Erythroblast (primary cell): ENCODE data around the gene EHBP1L1.
"Not testable (repeated sequence)": the region's sequence is repeated elsewhere in the genome, so short reads cannot be mapped to it uniquely, and the experiment has no call there.

ENCODE experiments used
- DNase-seq, 2 experiments: peaks; one replicate each; lab custom pipeline; 2025; lab: John Stamatoyannopoulos, UW
- GATA1 ChIP-seq: IDR thresholded peaks from 2 replicates; pipeline ENCODE4 v1.6.1; 2011; ENCODE audit warnings: low read depth, mild to moderate bottlenecking, control low read depth, low read length, moderate library complexity
- POLR2A ChIP-seq: IDR thresholded peaks from 2 replicates; pipeline ENCODE4 v1.6.1; 2011; ENCODE audit warnings: mild to moderate bottlenecking, low read length

EHBP1L1 gene

DNA sequence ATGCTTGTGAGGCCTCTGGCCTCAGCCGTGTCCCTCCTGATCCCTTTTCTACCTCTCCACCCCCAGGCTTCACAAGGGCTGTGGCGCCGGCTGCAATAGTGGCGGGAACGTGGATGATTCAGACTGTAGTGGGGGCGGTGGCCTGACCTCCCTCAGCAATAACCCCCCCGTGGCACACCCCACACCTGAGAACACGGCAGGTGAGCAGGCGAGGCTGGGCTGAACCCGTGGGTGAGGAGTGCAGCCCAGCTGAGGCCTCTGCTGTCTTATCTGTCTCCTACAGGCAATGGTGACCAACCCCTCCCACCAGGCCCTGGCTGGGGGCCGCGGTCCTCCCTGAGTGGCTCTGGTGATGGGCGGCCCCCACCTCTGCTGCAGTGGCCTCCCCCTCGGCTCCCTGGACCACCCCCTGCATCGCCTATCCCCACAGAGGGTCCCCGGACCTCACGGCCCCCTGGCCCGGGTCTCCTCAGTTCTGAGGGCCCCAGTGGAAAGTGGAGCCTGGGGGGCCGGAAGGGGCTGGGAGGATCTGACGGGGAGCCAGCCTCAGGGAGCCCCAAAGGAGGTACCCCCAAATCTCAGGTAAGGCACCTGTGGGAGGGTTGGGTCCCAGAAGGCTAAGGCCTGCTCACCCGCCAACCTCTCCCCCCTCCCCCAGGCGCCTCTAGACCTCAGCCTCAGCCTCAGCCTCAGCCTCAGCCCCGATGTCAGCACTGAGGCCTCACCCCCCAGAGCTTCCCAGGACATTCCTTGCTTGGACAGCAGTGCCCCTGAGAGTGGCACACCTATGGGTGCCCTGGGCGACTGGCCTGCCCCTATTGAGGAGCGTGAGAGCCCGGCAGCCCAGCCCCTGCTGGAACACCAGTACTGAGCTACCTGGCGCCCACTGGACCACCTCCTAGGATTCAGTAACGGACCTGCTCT is 60.5 kb downstream of the EHBP1L1 start:
- DNase-seq: peak; percentile 90 to 91
- TF ChIP-seq POLR2A: no peak
- TF ChIP-seq GATA1: no peak

DNA sequence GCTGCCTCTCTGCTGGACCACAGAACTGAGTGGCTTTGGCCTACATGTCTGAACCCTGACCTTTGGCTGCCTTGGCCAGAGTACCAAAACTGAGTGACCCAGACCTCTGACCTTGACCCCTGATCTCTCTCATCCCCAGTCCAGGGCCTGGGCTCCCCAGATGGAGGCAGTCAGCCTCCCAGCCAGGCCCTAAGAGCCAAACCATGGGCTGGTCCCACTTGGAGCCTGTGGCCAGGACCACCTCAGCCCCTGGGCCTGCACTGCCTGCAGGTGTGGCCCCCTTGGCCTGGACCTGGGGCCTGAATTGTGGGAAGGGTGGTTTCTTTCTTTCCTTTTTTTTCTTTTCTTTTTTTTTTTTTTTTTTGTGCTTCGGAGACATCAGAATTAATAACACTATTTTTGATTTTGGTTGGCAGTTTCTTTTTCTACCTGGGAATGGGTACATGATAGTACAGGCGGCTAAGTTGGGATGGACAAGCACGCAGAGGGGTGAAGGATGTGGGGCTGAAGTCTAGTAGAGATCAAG is 61.2 kb downstream of the EHBP1L1 start:
- no peak for TF ChIP-seq POLR2A
- no peak for TF ChIP-seq GATA1
- no peak for DNase-seq

DNA sequence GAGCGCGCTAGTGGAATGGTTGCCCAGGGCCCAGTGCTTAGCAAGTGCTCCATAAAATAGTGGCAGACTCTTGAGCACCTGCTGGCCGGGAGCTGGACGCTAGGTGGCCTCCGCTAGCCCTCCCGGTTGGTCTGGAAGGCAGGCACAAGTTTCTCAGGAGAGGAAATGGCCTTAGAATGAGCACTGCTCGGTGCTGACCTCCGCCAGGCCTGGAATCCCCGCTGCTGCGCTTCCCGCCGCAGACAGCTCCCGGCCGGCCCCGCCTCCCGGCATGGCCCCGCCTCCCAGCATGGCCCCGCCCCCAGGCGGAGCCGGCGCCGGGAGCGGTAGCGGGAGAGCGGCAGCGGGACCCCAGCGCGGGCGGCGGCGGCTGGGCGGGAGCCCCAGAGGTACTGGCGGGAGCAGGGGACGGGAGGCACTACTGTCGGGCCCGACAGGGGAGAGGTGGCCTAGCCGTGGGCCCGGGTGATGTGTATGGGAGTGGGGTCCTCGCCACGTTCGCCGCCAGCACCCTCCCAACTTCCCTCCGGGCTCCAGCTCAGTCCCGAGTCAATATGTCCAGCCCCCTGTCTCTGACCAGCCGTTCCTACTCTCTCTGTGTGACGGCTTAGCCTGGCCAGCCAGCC is 62.1 kb downstream of the EHBP1L1 start, which contains the start of gene SIPA1:
Gene SIPA1, plus strand, starts transcription at position 308 of the 626 bp plus-strand sequence. CDS start 2,821 bp downstream, outside the sequence.
- peak; percentile 85 to 91 for DNase-seq
- TF ChIP-seq POLR2A (peak; percentile 76), GATA1 (no peak)

DNA sequence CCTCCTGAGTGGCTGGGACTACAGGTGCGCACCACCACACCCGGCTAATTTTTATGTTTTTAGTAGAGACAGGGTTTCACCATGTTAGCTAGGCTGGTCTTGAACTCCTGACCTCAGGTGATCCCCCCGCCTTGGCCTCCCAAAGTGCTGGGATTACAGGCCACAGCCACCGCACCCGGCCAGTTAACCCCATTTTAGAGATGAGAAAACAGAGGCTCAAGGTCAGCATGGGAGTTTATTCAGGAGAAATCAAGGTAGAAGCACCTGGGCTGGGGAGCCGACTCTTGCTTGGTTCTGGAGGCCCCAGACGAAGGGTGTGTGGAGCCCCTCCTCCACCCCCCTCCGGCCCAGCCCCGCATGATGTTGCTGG is 63.4 kb downstream of the EHBP1L1 start:
- DNase-seq: not testable (repeated sequence)

DNA sequence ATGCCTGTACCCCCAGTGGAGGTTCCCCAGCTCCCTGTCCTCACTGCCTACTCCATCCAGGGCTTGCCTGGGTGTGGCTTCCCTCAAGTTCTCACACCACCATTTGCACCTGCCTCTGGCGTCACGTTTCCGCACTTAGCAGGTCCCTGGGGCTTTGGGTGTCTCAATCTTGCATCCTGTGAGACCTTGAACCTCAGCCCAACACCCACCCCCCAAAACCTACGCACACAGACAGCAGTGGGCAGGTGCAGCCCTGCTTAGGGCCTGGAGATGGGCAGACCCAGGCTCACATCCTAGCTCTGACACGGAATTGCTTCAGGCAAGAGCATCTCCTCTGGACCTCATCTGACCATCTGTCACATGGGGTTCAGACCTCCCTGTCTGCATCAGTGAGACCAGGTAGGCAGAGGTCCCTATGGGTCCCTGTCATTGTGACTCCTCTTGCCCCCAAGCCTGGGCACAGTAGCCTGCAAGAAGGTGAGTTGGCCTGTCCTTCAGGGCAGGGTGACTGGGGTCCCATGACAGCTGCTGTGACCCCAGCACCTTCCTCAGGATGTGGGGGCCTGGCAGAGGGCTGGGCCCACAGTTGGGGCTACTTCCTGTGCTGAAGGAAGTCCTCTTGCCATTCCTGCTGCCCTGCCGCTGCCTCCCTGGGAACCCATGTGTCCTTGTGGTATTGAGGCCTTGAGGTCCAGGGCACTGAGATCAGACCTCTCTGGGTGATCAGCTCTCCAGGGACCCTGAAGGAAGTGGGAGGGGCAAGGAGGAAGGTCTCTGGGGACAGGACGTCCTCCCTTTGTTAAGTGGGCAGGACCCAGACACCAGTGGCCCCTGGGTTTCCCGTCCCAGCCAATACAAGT is 64.0 kb downstream of the EHBP1L1 start:
- DNase-seq: no peak
- TF ChIP-seq POLR2A (no peak), GATA1 (no peak)

DNA sequence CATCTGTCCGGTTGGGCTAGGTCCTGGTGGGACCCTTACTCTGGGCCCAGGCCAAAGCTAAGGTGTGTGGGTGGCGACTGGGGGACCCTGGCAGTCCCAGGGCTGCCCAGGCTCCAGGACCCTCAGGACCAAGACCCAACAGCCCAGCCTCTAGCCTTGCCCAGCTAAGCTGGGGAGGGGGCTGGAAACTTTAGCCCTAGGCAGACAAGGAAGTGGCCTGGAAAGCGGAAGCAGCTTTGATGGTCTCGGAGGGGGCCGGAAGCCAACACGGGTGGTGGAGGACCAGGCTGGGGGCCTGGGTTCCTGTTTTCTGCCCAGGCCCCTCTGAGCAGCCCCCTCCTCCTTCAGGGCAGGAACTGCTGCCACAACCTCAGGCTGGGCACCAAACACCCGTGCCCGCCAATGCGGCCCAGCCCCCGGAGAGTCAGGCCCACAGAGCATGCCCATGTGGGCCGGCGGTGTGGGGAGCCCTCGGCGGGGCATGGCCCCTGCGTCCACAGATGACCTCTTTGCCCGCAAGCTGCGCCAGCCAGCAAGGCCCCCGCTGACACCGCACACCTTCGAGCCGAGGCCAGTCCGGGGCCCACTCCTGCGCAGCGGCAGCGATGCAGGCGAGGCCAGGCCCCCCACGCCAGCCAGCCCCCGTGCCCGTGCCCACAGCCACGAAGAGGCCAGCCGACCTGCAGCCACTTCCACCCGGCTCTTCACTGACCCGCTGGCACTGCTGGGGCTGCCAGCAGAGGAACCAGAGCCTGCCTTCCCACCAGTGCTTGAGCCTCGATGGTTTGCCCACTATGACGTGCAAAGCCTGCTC is 64.8 kb downstream of the EHBP1L1 start:
- no peak for TF ChIP-seq POLR2A
- no peak for TF ChIP-seq GATA1
- no peak for DNase-seq

DNA sequence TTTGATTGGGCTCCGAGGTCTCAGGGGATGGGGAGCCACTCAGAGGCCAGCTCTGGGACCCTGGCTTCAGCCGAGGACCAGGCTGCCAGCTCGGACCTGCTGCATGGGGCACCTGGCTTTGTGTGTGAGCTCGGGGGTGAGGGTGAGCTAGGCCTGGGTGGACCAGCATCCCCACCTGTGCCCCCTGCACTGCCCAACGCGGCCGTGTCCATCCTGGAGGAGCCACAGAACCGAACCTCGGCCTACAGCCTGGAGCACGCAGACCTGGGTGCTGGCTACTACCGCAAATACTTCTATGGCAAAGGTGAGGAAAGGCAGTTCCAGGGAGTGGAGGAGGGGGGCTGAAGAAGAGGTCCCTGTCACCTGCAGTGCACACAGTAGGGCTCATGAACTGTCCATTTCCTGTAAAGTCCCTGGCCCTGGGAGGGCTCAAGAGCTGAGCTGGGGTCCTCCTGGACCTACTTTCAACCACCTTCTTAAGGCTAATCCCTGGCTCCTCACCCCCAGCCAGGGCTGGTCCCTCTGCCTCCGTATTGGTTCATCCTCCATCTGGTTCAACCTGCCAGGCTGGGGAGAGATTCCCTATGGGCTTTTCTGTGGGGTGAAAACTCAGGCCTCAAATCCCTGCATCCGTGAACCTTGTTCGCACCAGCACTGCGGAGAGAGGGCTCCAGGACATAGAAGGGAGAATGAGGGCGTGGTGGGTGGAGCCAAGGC is 65.6 kb downstream of the EHBP1L1 start:
- TF ChIP-seq GATA1 (no peak), POLR2A (no peak)
- no peak for DNase-seq
